H1 (cell line): ENCODE measurements around the gene ABCF3. TPM values are rescaled to one million over a fixed set of nuclear protein-coding genes. Genes with fewer than 3 reads are reported as not detected.

Experiments
- BCL11A ChIP-seq, 2 experiments: IDR thresholded peaks; one replicate each; pipeline ENCODE4 v1.6.1; 2011; ENCODE audit warnings: low read depth in 2 of 2, low read length in 2 of 2, mild to moderate bottlenecking in 2 of 2
- EGR1 ChIP-seq: IDR thresholded peaks from 2 replicates; pipeline ENCODE4 v1.6.1; 2011; ENCODE audit warnings: low read depth, low read length, borderline replicate concordance
- EP300 ChIP-seq, 2 experiments: IDR thresholded peaks; 1 replicate in 1 of 2; 2 replicates in 1 of 2; pipeline ENCODE4 v1.6.1; 2011 to 2012; ENCODE audit warnings: low read depth in 2 of 2, low read length in 2 of 2, mild to moderate bottlenecking in 2 of 2, borderline replicate concordance in 1 of 2, inconsistent platforms in 1 of 2, moderate library complexity in 1 of 2
- EZH2 ChIP-seq: fragments of 200-600 bp; sonication (generic); IDR thresholded peaks from 2 replicates; pipeline ENCODE4 v1.7.1; 2012; ENCODE audit warnings: low read depth, mild to moderate bottlenecking, moderate library complexity, low read length, inconsistent platforms; ENCODE audit not compliant: severe bottlenecking
- FOSL1 ChIP-seq: IDR thresholded peaks from 2 replicates; pipeline ENCODE4 v1.6.1; 2011; ENCODE audit warnings: mild to moderate bottlenecking, low read depth, low read length, moderate library complexity; ENCODE audit not compliant: insufficient read depth
- KDM1A ChIP-seq: fragments of 200-600, 300-600 bp; sonication (generic); IDR thresholded peaks from 2 replicates; pipeline ENCODE4 v1.7.1; 2016; ENCODE audit warnings: mild to moderate bottlenecking, low read length, borderline replicate concordance
- KDM4A ChIP-seq: IDR thresholded peaks from one replicate; pipeline ENCODE4 v1.7.1; 2012; ENCODE audit warnings: low read depth, mild to moderate bottlenecking, moderate library complexity, low read length, inconsistent platforms; ENCODE audit not compliant: severe bottlenecking
- RAD21 ChIP-seq, 2 experiments: IDR thresholded peaks in 1 of 2; conservative IDR thresholded peaks in 1 of 2; 2 replicates each; pipeline ENCODE4 v1.6.1; 2011; ENCODE audit warnings: low read depth in 2 of 2, low read length in 2 of 2, improper control_type of control experiment in 1 of 2, inconsistent platforms in 1 of 2, mild to moderate bottlenecking in 1 of 2, moderate library complexity in 1 of 2
- RFX5 ChIP-seq: IDR thresholded peaks from 2 replicates; pipeline ENCODE4 v1.6.1; 2011; ENCODE audit warnings: low read depth, low read length, improper control_type of control experiment, borderline replicate concordance
- RXRA ChIP-seq: IDR thresholded peaks from 2 replicates; pipeline ENCODE4 v1.6.1; 2011; ENCODE audit warnings: low read depth, mild to moderate bottlenecking, low read length, moderate library complexity; ENCODE audit not compliant: insufficient read depth
- SAP30 ChIP-seq: fragments of 300-600 bp; sonication (generic); IDR thresholded peaks from 2 replicates; pipeline ENCODE4 v1.7.1; 2012; ENCODE audit warnings: low read length, moderate library complexity, mild to moderate bottlenecking, inconsistent platforms; ENCODE audit not compliant: insufficient read depth, insufficient replicate concordance
- SIN3A ChIP-seq, 2 experiments: IDR thresholded peaks in 1 of 2; conservative IDR thresholded peaks in 1 of 2; 2 replicates each; pipeline ENCODE4 v1.6.1; 2011 to 2012; ENCODE audit warnings: low read length in 2 of 2, improper control_type of control experiment in 1 of 2, low read depth in 1 of 2, mild to moderate bottlenecking in 1 of 2
- SUZ12 ChIP-seq: fragments of 200-600 bp; sonication (generic); IDR thresholded peaks from 2 replicates; pipeline ENCODE4 v1.6.1; 2012; ENCODE audit warnings: mild to moderate bottlenecking, inconsistent platforms, low read length, moderate library complexity, mixed read lengths
- TBP ChIP-seq: IDR thresholded peaks from 2 replicates; pipeline ENCODE4 v1.6.1; 2011; ENCODE audit warnings: low read depth, low read length, improper control_type of control experiment
- polyA plus RNA-seq, 7 experiments: library from polyadenylated mRNA; depleted of rRNA in 3 of 7; stranded (reverse) in 5 of 7; unstranded in 2 of 7; fragments of >200 nt in 5 of 7; fragments of 200-250 nt in 2 of 7; gene quantifications; 1 replicate in 5 of 7; 2 replicates in 1 of 7; 4 replicates in 1 of 7; pipeline versions ENCODE4 v1.2.1 to v1.2.3, GENCODE V29; 2011 to 2013; ENCODE audit warnings: missing spikeins in 2 of 7, mixed read lengths in 2 of 7
- total RNA-seq: library from RNA; stranded (reverse); fragmentation: NEBNext Ultra II Directional; extraction: Animal tissue kit (Norgen Biotek cat#: 25700); gene quantifications from 2 replicates; pipeline ENCODE4 v1.2.1, GENCODE V29; 2021
- TF ChIP-seq, protein P1 (sequence below), 3 experiments: IDR thresholded peaks; 1 replicate in 2 of 3; 2 replicates in 1 of 3; pipeline versions ENCODE4 v1.5.1 to v1.6.1; 2011; ENCODE audit warnings: low read length in 3 of 3, mild to moderate bottlenecking in 3 of 3, inconsistent platforms in 2 of 3, low read depth in 1 of 3, moderate library complexity in 1 of 3; ENCODE audit not compliant: insufficient read depth in 1 of 3; ENCODE audit errors: control extremely low read depth in 1 of 3
- TF ChIP-seq, protein P2 (sequence below): IDR thresholded peaks from 2 replicates; pipeline ENCODE4 v1.6.1; 2011; ENCODE audit warnings: low read depth, mild to moderate bottlenecking, low read length; ENCODE audit not compliant: insufficient read depth
- TF ChIP-seq, protein P3 (sequence below): IDR thresholded peaks from 2 replicates; pipeline ENCODE4 v1.6.1; 2012; ENCODE audit warnings: inconsistent platforms

Gene ABCF3
- total and polyA plus RNA-seq, 2 of the 8 experiments (the other 6 are each of a cell fraction or from before 2014, with no cell fraction given), result 51.6 to 57.8 TPM

DNA sequence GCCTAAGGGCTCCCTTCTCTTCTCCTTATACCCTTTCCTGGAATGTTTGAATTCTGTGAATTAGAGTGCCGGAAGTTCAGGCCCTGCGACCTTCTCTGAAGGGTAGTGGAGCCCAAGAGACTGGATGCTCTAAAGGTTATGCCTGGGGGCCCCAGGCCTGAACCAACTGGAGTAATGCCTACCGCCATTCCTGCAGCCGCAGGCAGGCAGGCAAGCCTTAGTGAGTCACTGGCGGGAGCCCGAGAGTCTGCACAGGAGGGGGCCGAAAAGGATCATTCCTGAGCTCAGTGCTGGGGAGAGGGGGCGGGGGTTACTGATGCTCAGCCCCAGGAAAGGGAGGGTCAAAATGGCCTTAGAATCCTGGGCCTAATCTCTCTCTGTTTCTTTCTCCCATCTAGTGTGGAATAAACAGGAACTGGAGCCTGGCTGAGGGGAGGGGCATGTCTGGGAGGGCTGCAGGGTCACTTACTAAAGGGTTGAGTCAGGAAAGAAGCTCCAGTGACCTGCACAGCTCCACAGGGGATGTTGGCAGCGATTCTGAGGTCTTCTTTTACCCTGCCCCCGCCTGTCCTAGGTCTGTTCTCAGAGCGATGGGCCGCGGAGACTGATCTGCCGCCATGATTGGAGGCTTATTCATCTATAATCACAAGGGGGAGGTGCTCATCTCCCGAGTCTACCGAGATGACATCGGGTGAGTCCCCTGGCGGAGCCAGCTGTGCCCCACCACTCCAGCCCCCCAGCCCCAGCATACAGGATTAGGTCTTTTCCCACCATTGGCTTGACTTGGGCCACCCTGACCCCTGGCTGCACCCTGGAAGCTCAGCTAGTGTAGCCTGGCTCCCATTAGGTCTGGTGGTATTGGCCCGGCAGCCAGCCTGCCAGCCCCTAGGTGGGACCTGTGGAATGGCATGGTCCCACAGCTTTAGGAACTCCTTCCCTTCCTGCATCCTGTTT lies 9.3 kb upstream of the ABCF3 start (continued):
- TF ChIP-seq, protein P1, sequence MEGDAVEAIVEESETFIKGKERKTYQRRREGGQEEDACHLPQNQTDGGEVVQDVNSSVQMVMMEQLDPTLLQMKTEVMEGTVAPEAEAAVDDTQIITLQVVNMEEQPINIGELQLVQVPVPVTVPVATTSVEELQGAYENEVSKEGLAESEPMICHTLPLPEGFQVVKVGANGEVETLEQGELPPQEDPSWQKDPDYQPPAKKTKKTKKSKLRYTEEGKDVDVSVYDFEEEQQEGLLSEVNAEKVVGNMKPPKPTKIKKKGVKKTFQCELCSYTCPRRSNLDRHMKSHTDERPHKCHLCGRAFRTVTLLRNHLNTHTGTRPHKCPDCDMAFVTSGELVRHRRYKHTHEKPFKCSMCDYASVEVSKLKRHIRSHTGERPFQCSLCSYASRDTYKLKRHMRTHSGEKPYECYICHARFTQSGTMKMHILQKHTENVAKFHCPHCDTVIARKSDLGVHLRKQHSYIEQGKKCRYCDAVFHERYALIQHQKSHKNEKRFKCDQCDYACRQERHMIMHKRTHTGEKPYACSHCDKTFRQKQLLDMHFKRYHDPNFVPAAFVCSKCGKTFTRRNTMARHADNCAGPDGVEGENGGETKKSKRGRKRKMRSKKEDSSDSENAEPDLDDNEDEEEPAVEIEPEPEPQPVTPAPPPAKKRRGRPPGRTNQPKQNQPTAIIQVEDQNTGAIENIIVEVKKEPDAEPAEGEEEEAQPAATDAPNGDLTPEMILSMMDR (IDR thresholded peaks at IDR 0.05; ENCODE audit: control extremely low read depth in 1 of 3, insufficient read depth in 1 of 3, low read depth in 1 of 3, low read length in 3 of 3), result no peak
- TF ChIP-seq, protein P2, sequence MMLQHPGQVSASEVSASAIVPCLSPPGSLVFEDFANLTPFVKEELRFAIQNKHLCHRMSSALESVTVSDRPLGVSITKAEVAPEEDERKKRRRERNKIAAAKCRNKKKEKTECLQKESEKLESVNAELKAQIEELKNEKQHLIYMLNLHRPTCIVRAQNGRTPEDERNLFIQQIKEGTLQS, result no peak
- TF ChIP-seq RAD21 (IDR thresholded peaks at IDR 0.05 in 1 of 2, conservative IDR thresholded peaks at IDR 0.05 in 1 of 2; ENCODE audit: low read depth in 2 of 2, low read length in 2 of 2), result no peak
- no peak for TF ChIP-seq RXRA
- no peak for TF ChIP-seq BCL11A (IDR thresholded peaks at IDR 0.05; ENCODE audit: low read depth in 2 of 2, low read length in 2 of 2)
- TF ChIP-seq, protein P3, sequence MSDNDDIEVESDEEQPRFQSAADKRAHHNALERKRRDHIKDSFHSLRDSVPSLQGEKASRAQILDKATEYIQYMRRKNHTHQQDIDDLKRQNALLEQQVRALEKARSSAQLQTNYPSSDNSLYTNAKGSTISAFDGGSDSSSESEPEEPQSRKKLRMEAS, result no peak
- no peak for TF ChIP-seq KDM4A
- TF ChIP-seq EGR1, result no peak
- TF ChIP-seq SIN3A (conservative IDR thresholded peaks at IDR 0.05 in 1 of 2, IDR thresholded peaks at IDR 0.05 in 1 of 2; ENCODE audit: low read depth in 1 of 2, low read length in 2 of 2), result 0 out of 4 replicates have a peak, but pooled peaks have one; percentile 44 to 45
- TF ChIP-seq EZH2, result no peak
- no peak for TF ChIP-seq RFX5
- TF ChIP-seq KDM1A, result no peak
- TF ChIP-seq SAP30, result no peak
- peak; percentile 63; the same call in 1 of the 2 replicates for TF ChIP-seq TBP
- TF ChIP-seq FOSL1, result no peak
- TF ChIP-seq EP300 (IDR thresholded peaks at IDR 0.05; ENCODE audit: borderline replicate concordance in 1 of 2, low read depth in 2 of 2, low read length in 2 of 2), result peak in 1 of 2 experiments; percentile 7; a peak in 1 of 3 replicates
- TF ChIP-seq SUZ12, result no peak
